ENCODE measurements around the gene HPD.
A peak's percentile ranks its signal among the peaks of the same experiment; 100 is the strongest.

HPD gene

DNA sequence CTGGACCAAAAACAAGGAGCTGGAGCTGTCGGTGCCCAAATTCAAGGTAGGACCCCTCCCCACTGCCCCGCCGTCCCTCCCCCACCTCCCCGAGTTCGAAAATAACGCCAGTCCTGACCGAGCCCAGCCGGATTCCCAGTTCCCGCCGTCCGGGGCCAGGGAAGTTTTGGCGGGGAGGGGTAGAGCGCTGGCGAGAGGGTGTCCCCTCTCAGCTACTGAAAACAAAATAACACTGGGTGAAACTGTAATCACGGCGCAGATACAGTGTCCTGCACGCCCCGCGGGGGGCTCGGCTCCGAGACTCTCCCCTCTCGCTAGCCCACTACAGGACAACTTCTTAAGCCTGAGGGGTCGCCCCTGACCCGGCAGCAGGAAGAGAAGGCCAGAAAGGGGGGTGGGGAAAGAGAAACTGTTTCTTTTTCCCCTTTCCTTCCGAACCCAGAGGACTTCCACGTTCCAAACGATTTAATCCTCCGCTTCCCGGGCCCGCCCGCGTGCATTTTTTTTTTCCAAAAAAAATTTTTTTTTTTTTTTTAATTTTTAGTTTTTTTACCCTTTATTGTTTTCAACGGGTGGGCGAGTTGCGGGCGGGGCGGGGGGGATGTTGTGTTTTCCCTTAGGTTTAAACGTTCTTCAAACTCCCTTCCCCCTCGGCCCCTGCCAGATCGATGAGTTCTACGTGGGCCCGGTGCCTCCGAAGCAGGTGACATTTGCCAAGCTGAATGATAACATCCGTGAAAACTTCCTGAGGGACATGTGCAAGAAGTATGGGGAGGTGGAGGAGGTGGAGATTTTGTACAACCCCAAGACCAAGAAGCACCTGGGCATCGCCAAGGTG is 53.3 kb downstream of the HPD start:
- TF ChIP-seq POLR2A (IDR thresholded peaks at IDR 0.05; ENCODE audit: low read length) = no peak
- TF ChIP-seq GATA1 (IDR thresholded peaks at IDR 0.05; ENCODE audit: low read depth, low read length) = no peak
- peak; percentile 44 to 65 for DNase-seq

- no peak for TF ChIP-seq POLR2A (IDR thresholded peaks at IDR 0.05; ENCODE audit: low read length)
- TF ChIP-seq GATA1 (IDR thresholded peaks at IDR 0.05; ENCODE audit: low read depth, low read length) = no peak
- peak; percentile 70 to 78 for DNase-seq
These were observed 54.1 kb downstream of the HPD start for GRCh38 chr12:121804417-121805111.

DNA sequence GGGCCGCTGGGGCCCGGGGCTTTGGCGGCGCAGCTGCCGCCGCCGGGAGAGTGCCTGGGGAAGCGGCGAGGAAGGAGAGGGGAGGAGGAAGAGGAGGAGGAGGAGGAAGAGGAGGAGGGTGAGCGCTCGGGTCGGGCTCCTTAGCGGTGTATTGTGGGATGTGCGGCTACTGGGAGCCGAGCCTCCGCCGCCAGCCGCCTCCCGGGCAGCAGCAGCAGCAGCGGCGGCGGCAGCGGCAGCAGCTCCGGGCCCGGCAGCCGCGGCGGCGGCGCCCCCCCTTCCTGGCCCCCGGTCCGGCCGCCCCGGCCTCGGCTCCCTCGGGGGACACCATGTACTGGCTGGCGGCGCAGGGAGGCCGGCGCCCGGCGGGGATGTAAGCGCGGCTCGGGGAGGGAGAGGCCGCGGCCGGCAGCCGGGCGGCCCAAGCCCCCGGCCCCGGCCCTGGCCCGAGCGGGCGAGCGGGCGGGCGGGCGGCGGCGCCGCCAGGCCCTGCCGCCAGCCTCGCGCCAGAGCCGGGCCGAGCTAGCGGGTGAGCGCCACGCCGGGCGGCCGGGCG is 54.7 kb downstream of the HPD start, which contains the start of gene SETD1B:
Gene SETD1B, plus strand, starts transcription at position 149 of the 556 bp plus-strand sequence. CDS start 729 bp downstream, outside the sequence.
- TF ChIP-seq GATA1 (IDR thresholded peaks at IDR 0.05; ENCODE audit: low read depth, low read length) (no peak), POLR2A (IDR thresholded peaks at IDR 0.05; ENCODE audit: low read length) (no peak)
- peak; percentile 74 to 84 for DNase-seq

DNA sequence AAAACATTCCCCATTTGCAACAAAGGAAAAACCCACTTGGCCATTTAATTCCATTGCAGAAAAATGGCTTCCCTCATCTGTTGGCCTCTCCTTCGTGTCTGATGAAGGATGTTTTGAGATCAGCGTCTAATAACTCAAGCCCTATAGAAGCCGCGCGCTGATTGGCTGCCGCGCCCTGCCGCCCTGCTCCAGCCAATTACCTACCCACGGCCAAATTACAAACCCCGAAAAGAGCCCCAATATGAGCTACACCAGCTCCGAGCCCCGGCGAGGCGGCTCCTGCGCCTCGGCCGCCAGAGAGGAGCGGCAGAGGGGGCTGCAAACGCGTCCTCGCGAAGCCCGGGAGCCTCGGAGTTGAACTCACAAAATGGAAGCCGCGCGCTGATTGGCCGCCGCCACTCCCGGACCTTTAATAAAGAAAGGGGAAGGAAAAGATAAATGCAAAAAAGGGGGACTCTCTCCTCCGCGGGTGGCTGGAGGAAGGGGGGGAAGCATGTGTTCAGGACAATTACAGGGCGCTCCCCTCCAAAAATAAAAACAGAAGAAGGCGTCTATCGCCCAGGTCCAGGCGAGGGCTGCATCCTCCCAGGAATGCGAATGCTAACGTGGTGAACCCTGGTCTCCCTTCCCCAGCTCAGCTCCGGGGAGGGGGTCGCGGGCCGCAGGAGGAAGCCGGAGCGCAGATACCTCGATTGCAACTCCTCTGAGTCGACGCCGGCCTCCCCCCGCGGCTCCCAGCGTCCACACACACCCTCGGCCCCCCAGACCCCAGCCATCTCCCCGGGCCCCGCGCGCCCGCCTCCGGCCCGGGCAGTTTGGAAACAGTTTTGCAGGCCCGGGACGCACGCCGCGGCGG is 55.6 kb downstream of the HPD start:
- TF ChIP-seq GATA1 (IDR thresholded peaks at IDR 0.05; ENCODE audit: low read depth, low read length) (no peak), POLR2A (IDR thresholded peaks at IDR 0.05; ENCODE audit: low read length) (peak; percentile 99)
- DNase-seq = peak; percentile 96 to 97

- no peak for TF ChIP-seq POLR2A (IDR thresholded peaks at IDR 0.05; ENCODE audit: low read length)
- TF ChIP-seq GATA1 (IDR thresholded peaks at IDR 0.05; ENCODE audit: low read depth, low read length) = no peak
- no peak for DNase-seq
These were observed 56.2 kb downstream of the HPD start for GRCh38 chr12:121802485-121802842.

DNA sequence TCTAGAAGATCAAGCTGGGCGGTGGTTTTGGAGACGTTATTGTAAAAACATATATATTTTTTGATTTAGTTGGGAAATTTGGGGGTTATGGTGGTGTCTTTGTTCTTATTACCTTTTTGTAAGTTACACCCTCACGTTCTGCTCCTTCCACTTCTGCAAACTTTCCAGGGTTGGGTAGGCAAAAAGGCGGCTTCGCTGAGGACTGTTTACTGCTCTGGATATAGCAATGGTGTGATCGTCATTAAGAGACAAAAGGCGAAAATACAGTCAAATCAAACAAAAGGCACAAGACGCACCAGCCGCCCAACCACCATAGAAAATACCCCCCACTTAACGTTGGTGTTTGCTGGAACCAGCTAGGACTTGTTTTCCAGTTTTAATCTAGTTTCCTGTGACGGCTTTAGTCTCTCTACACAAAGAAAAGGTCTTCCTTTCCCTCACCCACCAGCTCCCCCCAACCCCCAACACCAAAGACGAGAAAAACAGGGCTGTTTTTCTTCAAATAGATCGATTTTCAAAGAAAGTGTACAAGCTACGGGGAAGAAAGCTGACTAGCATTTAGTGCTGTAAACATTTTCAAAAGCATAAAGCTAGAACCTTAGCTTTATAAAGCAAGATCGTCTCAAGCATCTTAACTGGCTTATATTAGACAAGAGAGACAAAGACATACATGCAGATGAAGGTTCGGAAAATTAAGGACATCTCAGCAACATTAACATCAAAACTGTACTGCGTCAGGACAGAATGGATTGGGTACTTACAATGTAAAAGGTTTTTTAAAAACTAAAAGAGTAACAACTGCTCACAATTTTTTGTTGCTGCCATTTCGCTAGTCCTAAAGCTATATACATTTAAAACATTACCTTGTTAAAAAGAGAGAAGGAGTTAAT is 56.8 kb downstream of the HPD start:
- no peak for TF ChIP-seq GATA1 (IDR thresholded peaks at IDR 0.05; ENCODE audit: low read depth, low read length)
- TF ChIP-seq POLR2A (IDR thresholded peaks at IDR 0.05; ENCODE audit: low read length) = no peak
- peak; percentile 71 to 83 for DNase-seq

DNA sequence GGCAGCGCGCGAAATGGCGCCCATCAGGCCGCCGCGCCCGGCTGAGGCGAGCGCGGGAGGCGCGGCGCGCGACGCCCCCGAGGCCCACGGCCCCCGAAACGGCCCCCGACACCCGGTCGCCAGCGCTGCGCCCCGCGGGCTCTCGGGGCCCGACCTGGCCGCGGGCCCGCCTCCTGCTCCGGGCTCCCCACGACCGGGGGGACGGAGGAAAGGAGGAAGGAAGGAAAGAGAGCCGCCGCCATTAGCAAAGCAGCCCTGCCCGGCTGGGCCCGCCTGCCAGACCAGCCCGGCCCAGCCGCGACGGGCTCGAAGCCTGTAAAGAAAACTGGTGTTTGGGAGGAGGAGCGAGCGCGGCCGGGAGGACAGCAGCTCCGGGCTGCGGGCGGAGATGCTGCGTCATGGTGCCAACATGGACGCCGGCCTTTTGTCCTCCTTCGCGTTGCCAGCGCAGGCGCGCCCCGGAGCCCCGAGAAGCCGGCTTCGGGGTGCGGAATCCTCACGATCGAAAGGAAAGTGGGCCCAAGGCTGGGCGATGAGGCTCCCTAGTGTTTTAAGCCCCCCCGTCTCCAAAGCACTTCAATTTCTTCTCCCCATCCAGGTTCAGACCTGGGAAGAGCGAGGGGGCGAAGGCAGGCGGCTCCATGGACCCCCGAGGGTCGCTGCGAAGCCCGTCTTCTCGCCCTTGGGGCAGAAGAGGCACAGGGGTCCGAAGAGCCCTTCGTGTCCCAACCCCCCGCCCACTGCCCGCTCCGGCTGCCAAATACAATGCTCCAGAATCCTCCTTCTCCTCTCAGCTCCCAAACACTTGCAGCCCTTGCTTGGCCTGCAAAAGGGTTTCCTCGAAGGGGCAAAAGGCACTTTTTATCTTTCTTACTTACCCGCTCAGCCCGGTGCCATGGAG is 57.7 kb downstream of the HPD start:
- peak; percentile 57 for TF ChIP-seq POLR2A (IDR thresholded peaks at IDR 0.05; ENCODE audit: low read length)
- TF ChIP-seq GATA1 (IDR thresholded peaks at IDR 0.05; ENCODE audit: low read depth, low read length) = no peak
- peak; percentile 90 to 95 for DNase-seq

DNA sequence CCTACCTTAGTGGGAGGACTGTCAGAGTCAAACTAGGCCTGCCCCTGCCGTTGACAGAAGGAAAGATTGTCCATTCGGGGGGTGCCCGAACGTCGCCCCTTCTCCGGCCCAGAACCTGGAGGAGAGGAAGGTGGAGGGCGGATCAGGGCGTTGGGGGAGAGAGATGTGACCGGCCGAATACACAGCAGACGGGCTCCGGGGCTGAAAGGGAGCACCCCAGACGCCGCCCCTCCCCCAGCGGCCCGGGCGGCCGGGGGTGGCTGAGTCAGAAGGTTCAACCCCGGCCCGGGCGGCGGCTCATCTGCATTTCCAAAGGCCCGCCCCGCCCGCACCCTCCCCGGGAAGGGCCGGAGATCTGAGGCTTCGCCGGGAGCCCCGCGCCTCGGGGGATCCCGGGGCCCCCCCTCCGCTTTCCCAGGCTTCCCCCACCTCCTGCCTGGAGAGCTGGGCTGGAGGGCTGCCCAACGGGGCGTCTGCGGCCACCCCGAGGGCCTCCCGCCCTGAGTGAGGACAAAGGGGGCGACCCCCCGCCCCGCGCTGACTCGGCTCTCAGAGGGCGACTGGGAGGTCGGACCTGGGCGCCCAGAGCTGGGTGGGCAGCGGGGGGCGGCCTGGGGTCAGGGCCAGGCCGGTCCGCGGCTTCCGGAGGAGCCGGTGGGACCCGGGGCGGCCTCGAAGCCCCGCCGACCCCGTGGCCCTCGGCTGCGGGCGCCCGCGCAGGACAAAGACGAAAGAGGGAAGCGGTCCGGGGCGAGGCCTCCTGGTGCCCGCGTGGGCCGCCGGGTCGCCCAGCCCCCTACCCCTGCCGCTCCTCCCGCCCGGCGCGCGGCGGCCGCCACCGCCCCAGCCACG is 58.6 kb downstream of the HPD start:
- DNase-seq = peak; percentile 88 to 95
- peak; percentile 63 for TF ChIP-seq POLR2A (IDR thresholded peaks at IDR 0.05; ENCODE audit: low read length)
- no peak for TF ChIP-seq GATA1 (IDR thresholded peaks at IDR 0.05; ENCODE audit: low read depth, low read length)

- DNase-seq = peak; percentile 89 to 90
- TF ChIP-seq GATA1 (IDR thresholded peaks at IDR 0.05; ENCODE audit: low read depth, low read length) = no peak
- TF ChIP-seq POLR2A (IDR thresholded peaks at IDR 0.05; ENCODE audit: low read length) = no peak
These were observed 59.4 kb downstream of the HPD start for GRCh38 chr12:121799156-121799841.

DNA sequence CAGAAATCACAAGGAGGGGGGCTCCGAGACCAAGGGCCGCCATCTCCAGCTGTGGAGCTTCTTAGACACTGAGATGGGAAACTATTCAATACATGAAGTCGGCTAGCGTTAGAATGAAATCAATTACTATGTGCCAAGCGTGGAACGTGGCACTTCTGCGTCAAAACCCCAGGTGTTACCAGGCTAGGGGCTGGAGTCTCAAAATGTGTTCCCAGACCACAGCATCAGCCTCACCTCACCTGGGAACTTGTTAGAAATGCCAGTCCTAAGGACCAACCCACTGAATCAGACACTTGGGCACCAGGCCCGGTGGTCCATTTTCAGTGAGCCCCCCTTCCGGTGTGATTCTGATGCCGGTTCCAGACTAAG is 59.9 kb downstream of the HPD start:
- DNase-seq = no peak
- TF ChIP-seq GATA1 (IDR thresholded peaks at IDR 0.05; ENCODE audit: low read depth, low read length) (no peak), POLR2A (IDR thresholded peaks at IDR 0.05; ENCODE audit: low read length) (no peak)

Measured in erythroblast (primary cell).